BJ (cell line): ENCODE measurements around the gene THEMIS2. TPM values are rescaled to one million over a fixed set of nuclear protein-coding genes. Genes with fewer than 3 reads are reported as not detected.

Experiments
- CTCF ChIA-PET: fragments of 350-600 bp; formaldehyde crosslinking; extraction: SDS; loops from one replicate; lab custom pipeline; 2021; ENCODE audit warnings: antibody characterized with exemption, inconsistent platforms; lab: Yijun Ruan, JAX
- POLR2A ChIA-PET: fragments of 300-600 bp; sonication (Branson Sonifier 250); formaldehyde crosslinking; extraction: SDS; loops from one replicate; lab custom pipeline; 2021; ENCODE audit warnings: antibody characterized with exemption; lab: Charles Lee
- DNase-seq: peaks from one replicate; pipeline ENCODE4 v3.0.0-alpha.2; 2011; ENCODE audit warnings: low read depth
- H3K27me3 ChIP-seq: 2 replicates; pipeline ENCODE4 v1.6.0; 2011; ENCODE audit warnings: low read length; ENCODE audit not compliant: control insufficient read depth, insufficient read depth
- H3K36me3 ChIP-seq: 2 replicates; pipeline ENCODE4 v1.5.1; 2011; ENCODE audit warnings: low read length; ENCODE audit not compliant: control insufficient read depth, insufficient read depth
- H3K4me3 ChIP-seq: 2 replicates; pipeline ENCODE4 v1.5.1; 2011; ENCODE audit warnings: low read depth, mild to moderate bottlenecking, control low read depth, low read length
- polyA plus RNA-seq: library from polyadenylated mRNA; depleted of rRNA; stranded (reverse); fragments of >200 nt; gene quantifications from 2 replicates; pipeline ENCODE4 v1.2.3, GENCODE V29; 2011
- TF ChIP-seq, protein P1 (sequence below): IDR thresholded peaks from 2 replicates; pipeline ENCODE4 v1.5.1; 2011; ENCODE audit warnings: low read depth, mild to moderate bottlenecking, control low read depth, inconsistent platforms, low read length, moderate library complexity; ENCODE audit not compliant: insufficient read depth

Gene THEMIS2
- polyA plus RNA-seq, 1 experiment, result 2.0 TPM

GRCh38 chr1:27872802-27873551 is 633 bp downstream of the THEMIS2 start:
- DNase-seq, result no peak
- no peaks in the 10 kb centered on the region for H3K36me3 ChIP-seq
- no peaks in the 10 kb centered on the region for H3K27me3 ChIP-seq
- H3K4me3 ChIP-seq, result peak overlapping the region; percentile 53
- TF ChIP-seq, protein P1, sequence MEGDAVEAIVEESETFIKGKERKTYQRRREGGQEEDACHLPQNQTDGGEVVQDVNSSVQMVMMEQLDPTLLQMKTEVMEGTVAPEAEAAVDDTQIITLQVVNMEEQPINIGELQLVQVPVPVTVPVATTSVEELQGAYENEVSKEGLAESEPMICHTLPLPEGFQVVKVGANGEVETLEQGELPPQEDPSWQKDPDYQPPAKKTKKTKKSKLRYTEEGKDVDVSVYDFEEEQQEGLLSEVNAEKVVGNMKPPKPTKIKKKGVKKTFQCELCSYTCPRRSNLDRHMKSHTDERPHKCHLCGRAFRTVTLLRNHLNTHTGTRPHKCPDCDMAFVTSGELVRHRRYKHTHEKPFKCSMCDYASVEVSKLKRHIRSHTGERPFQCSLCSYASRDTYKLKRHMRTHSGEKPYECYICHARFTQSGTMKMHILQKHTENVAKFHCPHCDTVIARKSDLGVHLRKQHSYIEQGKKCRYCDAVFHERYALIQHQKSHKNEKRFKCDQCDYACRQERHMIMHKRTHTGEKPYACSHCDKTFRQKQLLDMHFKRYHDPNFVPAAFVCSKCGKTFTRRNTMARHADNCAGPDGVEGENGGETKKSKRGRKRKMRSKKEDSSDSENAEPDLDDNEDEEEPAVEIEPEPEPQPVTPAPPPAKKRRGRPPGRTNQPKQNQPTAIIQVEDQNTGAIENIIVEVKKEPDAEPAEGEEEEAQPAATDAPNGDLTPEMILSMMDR, result no peak
- CTCF ChIA-PET, result interaction anchor here (1.4 kb wide), 1 partner anchor 106 kb away, joined by 3 read pairs; no protein-coding TSS in a partner anchor
- POLR2A ChIA-PET, result no interaction called here

- POLR2A ChIA-PET, result no interaction called here
- CTCF ChIA-PET, result interaction anchor here (0.6 kb wide), 1 partner anchor 205 kb away, joined by 3 read pairs; no protein-coding TSS in a partner anchor
- TF ChIP-seq, protein P1, result no peak
- H3K27me3 ChIP-seq, result no peaks in the 10 kb centered on the region
- no peak overlapping the region for H3K4me3 ChIP-seq
- DNase-seq, result no peak
- H3K36me3 ChIP-seq, result no peaks in the 10 kb centered on the region
These were observed 1.5 kb downstream of the THEMIS2 start for GRCh38 chr1:27873671-27874384.

DNA sequence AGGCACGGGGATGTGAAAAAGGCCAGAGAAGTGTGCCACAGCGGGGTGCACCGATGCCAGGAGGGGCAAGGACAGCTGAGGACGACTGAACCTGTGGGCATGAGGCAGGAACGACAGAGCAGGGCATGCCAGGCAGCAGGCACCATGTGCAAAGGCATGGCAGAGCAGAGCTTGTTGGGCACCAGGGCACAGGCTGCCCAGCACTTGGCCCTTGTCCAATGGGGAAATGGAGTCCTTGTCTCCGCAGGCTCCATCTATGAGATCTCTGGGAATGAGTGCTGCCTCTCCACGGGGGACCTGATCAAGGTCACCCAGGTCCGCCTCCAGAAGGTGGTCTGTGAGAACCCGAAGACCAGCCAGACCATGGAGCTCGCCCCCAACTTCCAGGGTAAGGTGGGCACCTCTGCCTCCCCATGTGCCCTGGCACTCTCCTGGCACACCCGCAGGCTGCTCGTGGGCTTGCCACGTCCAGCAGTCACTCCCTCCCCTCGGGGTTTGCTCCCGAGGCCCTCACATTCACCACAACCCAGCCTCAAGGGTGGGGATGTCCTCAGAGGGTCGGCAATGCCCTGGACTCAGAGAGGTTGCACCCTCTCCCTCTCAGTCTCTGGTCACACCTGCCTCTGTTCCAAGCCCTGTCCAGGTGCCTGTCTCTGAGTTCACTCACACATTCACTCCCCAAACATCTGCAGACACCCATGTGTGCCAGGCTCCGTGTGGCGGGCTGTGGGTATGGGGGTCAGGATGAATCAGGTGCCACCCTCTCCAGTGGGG is 4.2 kb downstream of the THEMIS2 start:
- no peak for DNase-seq
- ChIA-PET POLR2A (no interaction called here), CTCF (interaction anchor here (0.6 to 1.5 kb wide), 3 partner anchors 16 to 103 kb away, joined by 3 to 5 read pairs (median 3); no protein-coding TSS in a partner anchor)
- Histone ChIP-seq H3K36me3 (no peaks in the 10 kb centered on the region), H3K4me3 (no peak overlapping the region), H3K27me3 (no peaks in the 10 kb centered on the region)
- TF ChIP-seq, protein P1, result no peak

GRCh38 chr1:27877115-27877416 is 4.7 kb downstream of the THEMIS2 start:
- TF ChIP-seq, protein P1, result no peak
- CTCF ChIA-PET, result interaction anchor here (0.6 to 1.1 kb wide), 2 partner anchors 103 to 211 kb away, joined by 3 read pairs; partner anchors contain the start of gene EYA3
- POLR2A ChIA-PET, result no interaction called here
- Histone ChIP-seq H3K4me3 (no peak overlapping the region), H3K27me3 (no peaks in the 10 kb centered on the region), H3K36me3 (no peaks in the 10 kb centered on the region)
- no peak for DNase-seq

DNA sequence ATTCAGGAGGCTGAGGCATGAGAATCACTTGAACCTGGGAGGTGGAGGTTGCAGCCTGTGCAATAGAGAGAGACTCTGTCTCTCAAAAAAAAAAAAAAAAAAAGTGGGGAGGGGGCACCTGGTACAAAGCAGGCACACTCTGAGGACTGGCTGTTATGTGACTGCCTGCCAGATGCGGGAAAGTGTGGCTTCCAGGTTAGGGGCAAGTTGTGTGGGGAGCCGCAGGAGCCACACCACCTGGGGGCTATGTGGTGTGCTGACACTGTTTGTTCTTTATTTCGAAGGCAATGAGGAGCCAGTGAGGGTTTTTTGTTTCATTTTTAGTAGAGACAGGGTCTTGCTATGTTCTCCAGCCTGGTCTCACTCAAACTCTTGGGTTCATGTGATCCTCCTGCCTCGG is 5.7 kb downstream of the THEMIS2 start:
- H3K36me3 ChIP-seq, result no peaks in the 10 kb centered on the region
- no peak overlapping the region for H3K4me3 ChIP-seq
- TF ChIP-seq, protein P1, result no peak
- ChIA-PET CTCF (no interaction called here), POLR2A (no interaction called here)
- no peaks in the 10 kb centered on the region for H3K27me3 ChIP-seq
- no peak for DNase-seq
